Fibroblast of peridontal ligament (primary cell): ENCODE measurements around the gene KATNB1.
"Not testable (repeated sequence)": the region's sequence is repeated elsewhere in the genome, so short reads cannot be mapped to it uniquely, and the experiment has no call there.

ENCODE experiments used
- DNase-seq: peaks from one replicate; pipeline ENCODE4 v3.0.0-alpha.2; 2010; ENCODE audit errors: extremely low read depth

Gene KATNB1

DNA sequence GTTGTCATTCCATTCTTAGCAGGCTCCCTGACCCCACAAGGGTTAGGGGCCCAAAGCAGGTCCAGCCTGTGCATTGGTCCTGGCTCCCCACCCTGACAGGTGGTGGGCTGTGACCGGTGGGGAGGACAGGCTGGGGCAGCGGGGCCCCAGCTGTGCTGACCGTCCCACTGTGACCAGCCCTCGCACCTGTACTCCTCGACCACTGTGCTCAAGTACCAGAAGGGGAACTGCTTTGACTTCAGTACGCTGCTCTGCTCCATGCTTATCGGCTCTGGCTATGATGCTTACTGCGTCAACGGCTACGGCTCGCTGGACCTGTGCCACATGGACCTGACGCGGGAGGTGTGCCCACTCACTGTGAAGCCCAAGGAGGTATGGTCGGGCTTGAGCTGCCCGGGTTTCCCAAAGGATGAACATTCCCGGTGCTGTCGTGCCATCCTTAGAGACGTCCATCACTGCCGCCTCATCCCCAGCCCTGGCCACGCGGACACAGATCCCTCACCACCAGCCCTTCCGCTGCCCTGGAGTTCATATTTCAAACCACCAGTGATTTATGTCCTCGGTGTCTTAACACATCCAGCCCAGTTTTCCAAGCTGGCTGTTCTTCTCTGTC lies 33.7 kb upstream of the KATNB1 start:
- no peak for DNase-seq

- no peak for DNase-seq
Measured at GRCh38 chr16:57703416-57704010, 32.1 kb upstream of the KATNB1 start.

DNA sequence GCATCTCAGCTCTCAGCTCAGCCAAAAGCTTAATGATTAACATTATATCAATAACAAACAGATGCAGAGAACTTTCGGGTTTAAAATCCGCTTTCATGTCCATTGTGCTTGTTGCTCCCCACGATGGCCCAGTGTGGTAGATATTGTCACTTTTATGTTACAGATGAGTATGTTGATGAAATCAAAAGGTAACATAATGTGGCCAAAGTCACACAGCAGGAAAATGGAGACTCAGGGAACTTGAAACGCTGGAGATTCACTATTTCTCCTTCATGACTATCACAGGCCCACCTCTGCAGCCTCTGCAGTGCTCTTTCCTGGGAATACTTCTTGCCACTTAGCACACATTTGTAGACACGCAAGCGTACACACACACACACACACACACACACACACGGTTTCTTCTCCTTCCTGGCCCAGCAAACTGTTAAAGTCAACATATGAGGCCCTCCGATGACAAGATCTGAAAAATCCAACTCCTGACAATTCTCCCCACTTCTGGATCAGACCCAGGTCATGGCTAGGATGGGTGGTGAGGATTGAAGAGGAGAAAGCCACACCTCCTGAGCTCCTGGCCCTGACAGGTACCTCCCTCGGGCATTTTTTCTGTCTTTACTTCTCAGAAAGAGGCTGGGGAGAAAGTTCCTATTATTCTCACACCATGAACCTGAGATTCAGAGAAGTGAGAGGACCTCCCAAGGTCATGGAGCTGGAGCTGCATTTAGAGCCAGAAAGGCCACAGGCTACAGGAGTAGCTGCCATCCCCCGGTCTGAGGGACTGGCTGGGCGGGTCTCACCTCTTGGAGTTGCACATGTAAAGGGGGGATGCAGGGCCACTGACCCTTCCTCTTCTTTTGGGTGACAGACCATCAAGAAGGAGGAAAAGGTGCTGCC lies 31.3 kb upstream of the KATNB1 start:
- no peak for DNase-seq

DNA sequence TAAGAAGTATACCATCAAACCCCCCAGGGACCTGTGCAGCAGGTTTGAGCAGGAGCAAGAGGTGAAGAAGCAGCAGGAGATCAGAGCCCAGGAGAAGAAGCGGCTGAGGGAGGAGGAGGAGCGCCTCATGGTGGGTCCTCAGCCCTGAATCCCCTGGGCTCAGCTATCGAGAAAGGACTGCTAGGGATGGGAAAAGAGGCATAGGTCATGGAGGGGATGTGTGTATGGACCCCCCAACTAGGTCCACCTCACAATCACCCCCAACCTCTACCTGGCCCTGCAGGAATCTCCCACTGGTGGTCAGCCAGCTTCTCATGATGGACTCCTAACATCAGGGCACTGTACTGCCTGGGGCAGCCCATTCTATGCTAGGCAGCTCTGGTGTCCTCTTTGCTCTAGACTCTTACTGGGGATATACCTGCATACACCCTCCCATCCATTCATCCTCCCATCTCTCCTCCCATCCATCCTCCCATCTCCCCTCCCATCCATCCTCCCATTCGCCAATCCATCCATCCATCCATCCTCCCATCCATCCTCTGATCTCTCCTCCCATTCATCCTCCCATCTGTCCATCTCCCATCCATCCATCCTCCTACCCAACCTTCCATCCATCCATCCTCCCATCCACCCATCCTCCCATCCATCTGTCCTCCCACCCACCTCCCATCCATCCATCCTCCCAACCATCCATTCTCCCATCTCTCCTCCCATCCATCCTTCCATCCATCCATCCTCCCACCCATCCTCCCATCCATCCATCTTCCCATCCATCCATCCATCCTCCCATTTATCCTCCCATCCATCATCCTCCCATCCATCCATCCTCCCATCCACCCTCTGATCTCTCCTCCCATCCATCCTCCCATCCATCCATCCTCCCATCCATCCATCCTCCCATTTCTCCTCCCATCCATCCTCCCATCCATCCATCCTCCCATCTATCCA lies 30.4 kb upstream of the KATNB1 start:
- no peak for DNase-seq

- DNase-seq, result no peak
Measured at GRCh38 chr16:57706717-57707116, 28.9 kb upstream of the KATNB1 start.

DNA sequence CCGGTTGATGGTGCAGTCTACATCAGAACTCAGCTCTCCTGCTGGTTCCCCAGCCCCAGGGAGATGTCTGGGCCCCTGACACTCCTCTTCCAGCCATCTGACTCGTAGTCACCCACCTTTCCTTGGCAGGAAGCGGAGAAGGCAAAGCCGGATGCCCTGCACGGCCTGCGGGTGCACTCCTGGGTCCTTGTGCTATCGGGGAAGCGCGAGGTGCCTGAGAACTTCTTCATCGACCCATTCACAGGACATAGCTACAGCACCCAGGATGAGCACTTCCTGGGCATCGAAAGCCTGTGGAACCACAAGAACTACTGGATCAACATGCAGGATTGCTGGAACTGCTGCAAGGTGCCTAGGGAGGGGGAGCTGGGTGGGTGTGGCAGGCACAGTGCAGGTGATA lies 28.2 kb upstream of the KATNB1 start:
- no peak for DNase-seq

DNA sequence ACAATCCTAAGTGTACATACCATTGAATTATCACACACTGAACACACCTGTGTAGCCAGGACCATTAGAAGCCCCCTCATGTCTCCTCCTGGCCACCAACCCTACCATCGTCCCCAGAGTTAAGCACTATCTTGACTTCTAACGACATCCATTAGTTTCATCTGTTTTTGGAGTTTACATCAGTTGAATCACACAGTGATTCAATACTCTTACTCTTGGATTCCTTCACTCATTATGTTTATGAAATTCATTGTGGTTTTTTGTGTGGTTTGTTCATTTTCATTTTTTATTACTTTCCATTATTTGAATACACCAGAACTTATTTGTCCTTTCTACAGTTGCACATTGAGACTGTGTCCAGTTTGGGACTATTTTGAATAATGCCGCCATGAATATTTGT lies 27.4 kb upstream of the KATNB1 start:
- peak; percentile 2 for DNase-seq

- no peak for DNase-seq
Measured at GRCh38 chr16:57709663-57710062, 25.9 kb upstream of the KATNB1 start.

DNA sequence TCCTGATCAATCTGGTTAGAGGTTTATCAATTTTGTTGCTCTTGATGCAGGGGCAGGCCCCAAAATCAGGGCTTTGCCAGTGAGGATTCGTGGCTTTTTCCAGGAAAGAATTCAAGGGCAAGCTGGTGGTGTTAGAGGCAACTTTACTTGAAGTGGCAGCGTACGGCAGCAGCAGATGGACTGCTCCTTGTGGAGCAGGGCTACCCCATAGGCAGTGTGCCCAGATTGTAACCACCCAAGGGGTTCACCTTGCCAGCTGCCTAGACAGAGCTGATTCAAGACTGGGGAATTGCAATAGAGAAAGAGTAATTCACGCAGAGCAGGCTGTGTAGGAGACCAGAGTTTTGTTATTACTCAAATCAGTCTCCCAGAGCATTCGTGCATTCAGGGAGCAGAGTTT lies 24.2 kb upstream of the KATNB1 start:
- DNase-seq, result no peak

DNA sequence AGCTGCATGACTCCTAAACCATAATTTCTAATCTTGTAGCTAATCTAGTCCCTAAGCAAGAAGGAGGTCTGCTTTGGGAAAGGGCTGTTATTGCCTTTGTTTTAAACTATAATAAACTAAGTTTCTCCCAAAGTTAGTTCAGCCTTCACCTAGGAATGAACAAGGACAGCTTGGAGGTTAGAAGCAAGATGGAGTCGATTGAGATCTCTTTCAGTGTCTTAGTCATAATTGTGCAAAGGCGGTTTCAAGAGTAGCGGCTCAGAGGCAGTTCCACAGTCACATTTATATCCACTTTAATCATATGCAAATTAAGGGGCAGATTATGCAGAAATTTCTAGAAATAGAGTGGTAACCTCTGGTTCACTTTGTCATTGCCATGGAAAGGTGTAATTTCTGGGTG lies 23.6 kb upstream of the KATNB1 start:
- no peak for DNase-seq

GRCh38 chr16:57712569-57712968 lies 23.0 kb upstream of the KATNB1 start:
- DNase-seq, result not testable (repeated sequence)

DNA sequence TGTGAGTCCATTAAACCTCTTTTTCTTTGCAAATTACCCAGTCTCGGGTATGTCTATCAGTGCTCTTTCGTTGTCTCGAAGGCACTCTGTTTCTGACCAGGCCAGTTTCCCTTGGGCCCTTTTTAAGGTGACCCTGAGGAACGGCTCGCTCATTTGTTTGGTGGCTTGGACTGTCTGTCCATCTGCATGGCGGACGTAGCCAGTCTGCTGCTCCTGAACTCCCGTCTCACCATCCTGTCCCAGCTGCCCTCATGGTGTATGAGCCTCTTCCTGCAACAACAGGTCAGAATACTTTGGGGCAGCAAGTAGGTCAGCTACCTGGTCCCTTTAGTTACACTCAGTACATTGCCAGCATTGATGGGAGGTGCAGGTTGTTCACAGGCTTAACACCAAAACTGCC lies 22.0 kb upstream of the KATNB1 start:
- DNase-seq, result no peak

GRCh38 chr16:57714047-57714446 lies 21.5 kb upstream of the KATNB1 start:
- DNase-seq, result no peak

GRCh38 chr16:57720142-57720575 lies 15.4 kb upstream of the KATNB1 start:
- DNase-seq, result peak; percentile 50

- no peak for DNase-seq
Measured at GRCh38 chr16:57721356-57722209, 14.0 kb upstream of the KATNB1 start.

DNA sequence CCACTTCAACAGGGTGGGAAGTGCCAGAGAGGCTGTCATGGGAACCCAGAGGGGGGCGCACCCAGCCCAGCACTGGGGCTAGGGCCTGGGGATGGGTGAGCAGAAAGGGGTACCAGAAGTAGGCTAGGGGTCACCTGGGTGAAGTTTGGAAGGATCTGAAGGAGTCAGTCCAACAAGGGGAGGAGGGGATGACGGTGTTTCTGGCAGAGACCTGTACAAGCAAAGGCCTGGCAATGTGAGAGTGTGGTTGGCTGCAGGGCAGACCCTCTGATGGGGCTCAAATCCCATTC lies 13.4 kb upstream of the KATNB1 start:
- DNase-seq, result no peak

DNA sequence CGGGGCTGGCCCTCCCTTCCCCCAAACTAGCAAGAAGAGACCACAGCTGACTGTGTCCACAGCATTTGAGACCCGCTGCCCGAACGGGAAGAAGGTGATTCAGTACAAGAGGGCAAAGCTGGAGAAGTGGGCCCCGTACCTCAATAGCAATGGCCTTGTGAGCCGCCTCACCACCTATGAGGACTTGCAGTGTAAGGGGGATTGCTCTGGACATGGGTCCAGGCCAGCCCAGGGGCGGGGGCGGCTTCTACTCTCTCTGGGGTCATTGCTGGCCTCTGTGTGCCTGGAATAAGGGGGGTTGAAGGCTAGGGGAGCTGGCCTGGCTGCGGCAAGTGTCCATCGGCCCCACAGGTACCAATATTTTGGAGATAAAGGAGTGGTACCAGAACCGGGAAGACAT lies 12.9 kb upstream of the KATNB1 start:
- DNase-seq, result no peak

DNA sequence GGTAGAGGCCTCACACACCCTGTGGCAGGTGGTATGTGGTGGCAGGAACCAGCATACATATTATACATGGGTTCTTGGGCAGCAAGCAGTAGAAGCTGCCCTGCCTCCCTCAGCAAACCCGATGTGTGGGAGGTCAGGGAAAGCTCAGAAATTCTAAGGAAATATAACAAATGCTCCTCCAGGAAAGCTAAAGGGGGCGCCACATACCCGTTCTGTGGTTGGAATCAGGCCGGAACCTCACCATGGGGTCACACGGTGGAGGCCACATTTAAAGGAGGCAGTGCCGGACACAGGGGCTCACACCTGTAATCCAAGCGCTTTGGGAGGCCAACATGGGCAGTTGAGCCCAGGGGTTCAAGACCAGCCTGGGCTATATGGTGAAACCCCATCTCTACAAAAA lies 12.4 kb upstream of the KATNB1 start:
- no peak for DNase-seq

DNA sequence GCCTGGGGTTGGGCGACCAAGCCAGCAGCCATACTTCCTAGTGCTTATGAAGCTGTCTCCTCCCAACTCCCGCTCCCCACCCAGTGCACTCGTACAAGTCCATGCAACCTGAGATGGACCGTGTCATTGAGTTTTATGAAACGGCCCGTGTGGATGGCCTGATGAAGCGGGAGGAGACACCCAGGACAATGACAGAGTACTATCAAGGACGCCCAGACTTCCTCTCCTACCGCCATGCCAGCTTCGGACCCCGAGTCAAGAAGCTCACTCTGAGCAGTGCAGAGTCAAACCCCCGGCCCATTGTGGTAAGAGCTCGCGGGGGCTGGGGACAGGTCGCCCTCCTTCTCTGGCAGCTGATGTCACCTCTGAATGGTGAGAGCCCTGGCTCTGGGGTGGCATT lies 11.0 kb upstream of the KATNB1 start:
- no peak for DNase-seq

DNA sequence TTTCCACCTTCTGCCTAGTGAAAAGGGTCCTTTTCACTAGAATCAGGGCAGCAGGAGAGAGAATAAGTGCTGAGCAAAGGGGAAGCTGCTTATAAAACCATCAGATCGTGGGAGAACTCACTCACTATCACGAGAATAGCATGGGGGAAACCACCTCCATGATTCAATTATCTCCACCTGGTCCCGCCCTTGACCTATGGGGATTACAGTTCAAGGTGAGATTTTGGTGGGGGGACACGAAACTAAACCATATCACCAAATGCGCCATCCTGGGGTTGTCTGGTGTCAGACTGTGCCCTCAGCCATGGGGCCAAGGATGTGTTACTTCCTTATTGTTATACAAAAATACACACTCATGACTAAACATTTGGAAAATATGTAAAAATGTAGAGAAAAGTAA lies 10.4 kb upstream of the KATNB1 start:
- no peak for DNase-seq

DNA sequence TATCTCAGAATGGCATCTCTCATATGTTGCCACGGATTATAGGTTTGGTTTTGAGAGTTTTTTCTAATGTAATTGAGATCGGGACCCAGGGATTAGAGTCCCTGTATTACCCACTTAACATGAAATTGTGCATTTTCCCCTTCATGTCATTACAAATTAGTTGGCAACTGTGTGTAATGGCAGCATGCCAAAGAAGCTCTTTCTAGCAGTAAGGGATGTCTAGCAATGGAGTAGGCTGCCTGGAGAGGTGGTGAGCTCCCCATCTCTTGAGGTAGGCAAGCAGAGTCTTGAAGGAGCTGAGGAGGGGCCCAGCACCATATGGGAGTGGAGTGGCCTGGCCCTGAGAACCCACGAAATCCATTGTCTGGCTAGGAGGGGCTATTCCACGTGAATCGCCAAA lies 10.0 kb upstream of the KATNB1 start:
- DNase-seq, result no peak
